Measurements from ENCODE around the gene ZNF669. TPM values are rescaled to one million over a fixed set of nuclear protein-coding genes. Genes with fewer than 3 reads are reported as not detected.

Gene ZNF669
- total RNA-seq, 3 donors from 2014 or later: 6.1 to 7.0 (median 6.3) TPM

GRCh38 chr1:247054992-247055415, 49.2 kb downstream of the ZNF669 start:
- peaks cover 85% of the 10 kb centered on the region for H3K9me3 ChIP-seq
- no peak for TF ChIP-seq CTCF (IDR thresholded peaks at IDR 0.05)
- DNase-seq (no peak), ATAC-seq (peak; percentile 19)
- no peaks in the 10 kb centered on the region for H3K4me1 ChIP-seq (ENCODE audit: low read depth)
- no peaks in the 10 kb centered on the region for H3K36me3 ChIP-seq (ENCODE audit: low read depth)
- intact Hi-C loops (cut with DNase I, micrococcal nuclease): no loop called here
- no peak overlapping the region for H3K4me3 ChIP-seq

Other genes starting within 250 kb of the ZNF669 start
- gene AHCTF1, start 172.4 kb downstream of the ZNF669 start, total RNA-seq: 10 to 100 TPM; 25.5 to 41.6 (median 27.6) TPM
- 1 to 10 TPM in 1 of 3 donors, under 1 TPM in 2; 0.52 to 1.7 (median 0.66) TPM for gene ZNF695, start 96.3 kb downstream of the ZNF669 start, total RNA-seq
- 1 to 10 TPM; 1.9 to 3.4 (median 2.3) TPM for gene ZNF670, start 25.5 kb downstream of the ZNF669 start, total RNA-seq
- 10 to 100 TPM; 41.8 to 78.5 (median 61.3) TPM for gene ZNF124, start 67.7 kb upstream of the ZNF669 start, total RNA-seq
- gene VN1R5, start 151.7 kb upstream of the ZNF669 start, total RNA-seq: not detected
- gene ZNF496, start 227.5 kb upstream of the ZNF669 start, total RNA-seq: 10 to 100 TPM; 13.3 to 26.5 (median 18.0) TPM

All from mucosa of descending colon (tissue), 3 donors.